NCI-H82 treated with DMSO at 0.1 percent for 48 hours (cell line): ENCODE measurements around the gene FFAR3.
"Not testable (repeated sequence)": the region's sequence is repeated elsewhere in the genome, so short reads cannot be mapped to it uniquely, and the experiment has no call there.

ENCODE experiments used
- DNase-seq: peaks from one replicate; lab custom pipeline; 2025; ENCODE audit not compliant: unreplicated experiment; lab: John Stamatoyannopoulos, UW

The FFAR3 gene

GRCh38 chr19:35373492-35373891 is 15.2 kb downstream of the FFAR3 start:
- no peak for DNase-seq

GRCh38 chr19:35374031-35374430 is 15.8 kb downstream of the FFAR3 start:
- not testable (repeated sequence) for DNase-seq

- DNase-seq = no peak
Measured at GRCh38 chr19:35375505-35376307, 17.4 kb downstream of the FFAR3 start.

GRCh38 chr19:35377656-35378055 is 19.4 kb downstream of the FFAR3 start:
- no peak for DNase-seq

GRCh38 chr19:35378356-35378755 is 20.1 kb downstream of the FFAR3 start:
- DNase-seq = no peak

- DNase-seq = not testable (repeated sequence)
Measured at GRCh38 chr19:35379545-35379944, 21.3 kb downstream of the FFAR3 start.

- no peak for DNase-seq
Measured at GRCh38 chr19:35379992-35380391, 21.7 kb downstream of the FFAR3 start.

GRCh38 chr19:35380450-35381124 is 22.3 kb downstream of the FFAR3 start:
- DNase-seq = no peak

GRCh38 chr19:35381318-35381717 is 23.1 kb downstream of the FFAR3 start:
- no peak for DNase-seq

- no peak for DNase-seq
Measured at GRCh38 chr19:35381926-35382325, 23.7 kb downstream of the FFAR3 start.

- DNase-seq = no peak
Measured at GRCh38 chr19:35383536-35383935, 25.3 kb downstream of the FFAR3 start.

- DNase-seq = no peak
Measured at GRCh38 chr19:35388277-35389054, 30.2 kb downstream of the FFAR3 start.

GRCh38 chr19:35389192-35389861 is 31.1 kb downstream of the FFAR3 start:
- DNase-seq = no peak

GRCh38 chr19:35392742-35393715 is 34.8 kb downstream of the FFAR3 start:
- DNase-seq = no peak

- DNase-seq = no peak
Measured at GRCh38 chr19:35395382-35396199, 37.3 kb downstream of the FFAR3 start.

- no peak for DNase-seq
Measured at GRCh38 chr19:35396240-35396885, 38.1 kb downstream of the FFAR3 start.

GRCh38 chr19:35397064-35397463 is 38.8 kb downstream of the FFAR3 start:
- DNase-seq = no peak

GRCh38 chr19:35398570-35398969 is 40.3 kb downstream of the FFAR3 start:
- no peak for DNase-seq

- no peak for DNase-seq
Measured at GRCh38 chr19:35399231-35399630, 41.0 kb downstream of the FFAR3 start.
